CD4-positive, alpha-beta T cell treated with Interleukin-10 for 1 hour (primary cell): Measurements from ENCODE around the gene NOS3.

Experiments used
- DNase-seq: peaks from one replicate; pipeline ENCODE4 v3.0.0-alpha.2; 2020

Gene NOS3

DNA sequence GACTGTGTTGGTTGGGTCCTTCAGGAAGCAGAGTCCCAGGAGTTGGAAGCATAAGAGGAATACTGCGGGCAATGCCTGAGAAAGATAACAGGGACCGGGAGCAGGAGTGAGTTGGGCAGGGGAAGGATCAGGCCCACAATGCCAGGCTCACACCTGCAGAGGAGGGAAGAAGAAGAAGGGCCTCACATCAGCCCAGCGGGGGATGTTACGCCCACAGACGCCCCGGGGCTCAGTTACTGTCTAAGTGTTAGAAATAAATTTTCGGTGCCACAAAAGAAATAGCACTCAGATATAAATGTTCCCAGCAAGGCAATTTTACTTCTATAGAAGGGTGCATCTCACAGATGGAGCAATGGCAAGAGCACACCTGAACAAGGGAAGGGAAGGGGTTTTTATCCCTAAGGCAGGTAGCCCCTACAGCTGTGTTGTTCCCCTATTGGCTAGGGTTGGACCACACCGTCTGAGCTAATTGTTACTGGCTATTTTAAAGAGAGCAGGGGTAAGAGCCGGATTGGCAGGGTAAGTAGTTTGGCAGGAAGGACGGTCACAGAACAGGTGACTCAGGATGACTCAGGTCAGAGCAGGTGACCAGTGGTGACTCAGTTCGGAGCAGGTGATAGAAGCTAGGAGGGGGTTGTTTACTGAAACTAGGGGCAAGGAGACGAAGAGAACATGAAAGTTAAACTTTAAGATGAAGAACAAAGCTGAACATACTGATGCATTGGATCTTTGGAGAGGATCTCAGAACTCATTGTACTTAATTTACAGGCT lies at the start of gene NOS3:
Gene NOS3, plus strand, starts transcription at position 602 of the 771 bp plus-strand sequence. CDS start 2,787 bp downstream, outside the sequence.
- DNase-seq: no peak

DNA sequence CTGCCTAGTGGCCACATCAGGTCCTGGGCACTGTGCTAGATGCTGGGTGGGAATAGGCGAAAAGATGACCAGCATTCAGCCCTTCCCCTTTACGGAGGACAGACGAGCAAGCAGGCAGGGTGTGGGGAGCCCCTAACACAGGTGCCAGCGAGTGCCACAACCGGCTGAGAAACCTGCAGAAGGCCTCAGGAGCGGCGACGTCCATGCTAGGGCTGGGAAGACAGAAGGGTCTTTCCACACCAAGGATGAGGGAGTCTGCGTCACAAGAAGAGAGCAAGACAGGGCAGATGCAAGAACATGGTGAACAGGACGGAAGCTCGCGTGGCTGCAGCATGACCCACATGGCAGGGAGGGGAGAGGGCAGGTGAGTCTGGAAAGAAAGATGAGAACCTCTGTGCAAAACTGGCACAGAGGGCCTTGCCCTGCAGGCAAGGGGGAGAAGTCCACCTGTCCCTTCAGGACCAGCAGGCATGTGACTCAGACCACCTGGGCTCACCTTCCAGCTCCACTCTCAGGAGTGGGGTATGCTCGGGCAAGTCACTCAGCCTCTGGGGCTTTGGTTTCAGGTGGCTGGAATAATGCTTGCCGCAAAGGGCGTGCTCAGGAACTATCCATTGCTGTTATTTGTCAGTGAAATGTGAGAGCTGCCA lies 49.3 kb upstream of the NOS3 start:
- no peak for DNase-seq

DNA sequence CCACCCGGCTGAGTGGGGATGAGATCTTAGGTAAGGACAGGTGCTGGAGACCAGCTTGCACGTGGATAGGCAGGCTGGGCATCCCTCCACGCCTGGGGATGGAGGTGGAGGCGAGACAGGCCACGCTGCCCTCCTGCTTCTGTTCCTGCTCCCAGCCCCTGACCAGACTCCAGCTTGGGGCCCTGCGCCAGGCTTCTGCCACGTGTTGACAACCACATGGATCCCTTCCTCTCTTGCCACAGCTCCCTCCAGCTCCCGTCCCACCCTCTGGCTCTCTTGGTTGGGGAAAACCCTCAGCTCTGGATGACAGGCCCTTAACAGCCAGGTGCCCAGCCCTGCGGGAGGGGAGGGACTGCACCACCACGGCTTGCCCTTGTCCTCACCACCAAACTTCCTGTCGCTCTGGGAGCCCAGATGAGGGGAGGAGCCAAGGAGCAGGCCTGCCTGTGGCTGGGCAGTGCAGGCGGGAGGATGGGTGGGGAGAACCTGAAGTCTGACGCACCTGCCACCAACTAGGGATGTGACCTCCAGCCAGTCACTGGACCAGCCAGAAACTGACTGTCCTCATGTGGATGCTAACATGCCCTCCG lies 48.7 kb upstream of the NOS3 start:
- DNase-seq: peak; percentile 65

DNA sequence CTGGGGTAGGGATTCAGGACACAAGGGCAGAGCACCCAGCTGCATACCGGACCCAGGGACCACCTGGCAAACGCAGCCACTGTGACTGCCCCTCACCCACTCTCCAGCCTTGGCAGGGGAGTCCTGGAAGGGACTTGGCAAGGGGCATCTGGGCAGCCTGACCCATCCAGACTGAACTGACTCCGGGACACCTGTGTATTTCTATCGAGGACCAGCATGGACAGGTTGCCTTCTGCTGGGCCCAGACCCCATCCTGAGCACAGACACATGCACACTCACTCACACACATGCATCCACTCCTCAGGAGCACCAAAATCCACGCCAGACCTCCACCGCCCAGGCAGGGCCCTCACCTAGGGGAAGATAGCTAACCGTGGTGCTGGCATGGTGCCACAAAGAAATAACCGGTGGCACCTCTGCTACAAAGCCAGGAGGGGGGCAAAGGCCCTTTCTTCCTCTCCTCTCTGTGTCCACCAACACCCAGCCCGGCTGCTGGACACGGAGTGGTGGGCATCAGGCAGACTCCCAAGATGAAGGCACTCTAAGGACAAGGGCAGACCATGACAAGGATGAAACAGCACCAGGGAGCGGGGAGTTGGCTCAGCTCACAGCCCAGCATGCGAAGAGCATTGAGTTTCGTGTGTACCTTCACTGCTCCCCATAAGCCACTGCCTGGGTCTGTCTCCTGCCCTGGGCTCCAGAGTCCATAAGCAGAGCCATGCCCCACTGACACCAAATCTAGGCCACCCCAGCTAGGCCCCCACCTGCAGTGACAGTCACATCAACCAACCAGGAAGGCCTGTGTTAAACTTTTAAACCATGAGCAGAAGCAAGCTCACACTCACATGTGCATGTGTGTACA lies 48.0 kb upstream of the NOS3 start:
- no peak for DNase-seq

DNA sequence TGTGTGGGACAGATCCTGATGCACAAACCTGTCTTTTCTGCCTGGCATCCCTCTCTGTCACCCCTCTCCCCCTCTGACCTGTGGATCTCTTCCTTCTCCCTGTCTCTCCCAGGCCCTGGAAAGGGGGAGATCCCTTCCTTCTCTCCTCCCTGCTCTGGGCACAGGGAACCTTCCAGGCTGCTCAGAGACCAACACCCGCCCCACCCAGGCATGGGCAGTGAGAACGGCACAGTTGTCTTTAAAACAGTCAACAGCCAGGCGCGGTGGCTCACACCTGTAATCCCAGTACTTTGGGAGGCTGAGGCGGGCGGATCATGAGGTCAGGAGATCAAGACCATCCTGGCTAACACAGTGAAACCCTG lies 47.4 kb upstream of the NOS3 start:
- DNase-seq: no peak

DNA sequence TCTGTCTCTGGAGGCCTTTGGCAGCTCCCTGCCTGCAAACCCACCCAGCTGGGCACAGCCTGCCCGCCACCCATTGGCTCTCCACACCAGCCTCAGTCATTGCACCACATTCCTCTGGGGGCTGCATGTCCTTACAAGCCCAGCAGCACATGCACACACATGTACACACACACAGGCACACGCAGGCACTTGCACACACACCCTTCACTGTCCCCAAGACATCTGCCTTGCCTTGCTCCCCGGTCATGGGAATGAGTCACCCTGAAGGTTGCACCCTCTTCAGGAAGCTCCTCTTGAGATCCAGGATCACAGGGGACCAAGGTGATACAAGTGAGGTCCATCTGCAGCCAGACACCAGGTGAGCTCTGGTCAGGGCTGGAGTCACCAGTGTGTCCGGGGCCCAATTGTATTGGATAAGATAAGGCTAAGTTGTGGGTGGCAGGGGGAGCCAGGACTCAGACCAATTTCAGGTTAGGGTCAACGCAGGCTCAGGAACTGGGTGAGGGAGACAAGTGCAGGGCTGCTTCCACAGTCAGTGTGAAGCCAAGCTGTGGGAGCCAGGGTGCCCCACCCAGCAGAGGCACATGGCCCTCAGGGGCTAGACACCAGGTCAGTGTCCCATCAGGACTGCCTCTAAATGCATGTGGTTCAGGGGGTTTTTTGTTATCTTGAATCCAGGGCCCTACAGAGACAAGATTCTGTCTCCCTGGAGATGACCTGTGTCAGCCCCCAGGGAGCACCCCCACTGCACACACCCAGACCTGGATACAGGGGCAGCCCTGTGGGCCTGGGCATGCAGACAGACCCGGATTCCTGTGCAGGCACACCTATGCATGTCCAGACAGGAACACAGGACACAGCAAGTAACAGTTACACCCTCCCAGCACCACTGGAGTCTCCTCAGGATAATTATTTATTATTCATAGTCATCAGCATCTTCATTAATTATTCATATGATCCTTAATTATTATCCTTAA lies 46.5 kb upstream of the NOS3 start:
- DNase-seq: no peak

DNA sequence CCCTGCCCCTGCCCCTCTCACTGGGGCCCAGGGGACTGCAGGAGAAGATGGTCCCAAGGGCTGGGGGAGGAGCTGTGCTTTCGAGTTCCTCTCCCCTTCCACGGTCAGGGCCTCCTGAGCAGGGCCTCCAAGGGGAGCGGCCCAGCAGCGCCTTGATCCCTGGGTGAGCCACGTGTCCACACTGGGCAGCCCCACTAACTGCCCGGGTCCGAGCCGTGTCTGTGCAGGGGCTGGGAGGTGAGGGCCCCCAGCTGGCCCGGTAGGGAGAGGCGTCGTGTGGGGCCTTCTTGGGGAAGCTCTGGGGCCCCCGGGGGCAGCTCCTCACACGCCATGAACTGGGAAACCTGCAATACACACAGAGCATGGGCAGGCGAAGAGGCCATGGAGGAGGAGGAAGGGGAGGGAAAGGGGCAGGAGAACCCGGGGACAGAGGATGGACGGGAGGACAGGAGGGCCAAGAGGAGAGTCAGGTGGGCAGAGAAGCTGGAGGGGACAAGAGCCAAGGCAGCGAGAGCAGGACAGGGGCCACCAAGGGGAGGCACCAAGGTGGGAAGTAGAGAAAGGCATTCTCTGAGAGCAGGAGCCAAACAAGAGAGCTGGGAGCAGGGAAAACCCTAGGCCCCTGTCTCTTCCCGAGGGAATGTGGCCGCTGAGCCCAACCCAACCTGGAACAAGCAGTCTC lies 45.5 kb upstream of the NOS3 start:
- DNase-seq: no peak

DNA sequence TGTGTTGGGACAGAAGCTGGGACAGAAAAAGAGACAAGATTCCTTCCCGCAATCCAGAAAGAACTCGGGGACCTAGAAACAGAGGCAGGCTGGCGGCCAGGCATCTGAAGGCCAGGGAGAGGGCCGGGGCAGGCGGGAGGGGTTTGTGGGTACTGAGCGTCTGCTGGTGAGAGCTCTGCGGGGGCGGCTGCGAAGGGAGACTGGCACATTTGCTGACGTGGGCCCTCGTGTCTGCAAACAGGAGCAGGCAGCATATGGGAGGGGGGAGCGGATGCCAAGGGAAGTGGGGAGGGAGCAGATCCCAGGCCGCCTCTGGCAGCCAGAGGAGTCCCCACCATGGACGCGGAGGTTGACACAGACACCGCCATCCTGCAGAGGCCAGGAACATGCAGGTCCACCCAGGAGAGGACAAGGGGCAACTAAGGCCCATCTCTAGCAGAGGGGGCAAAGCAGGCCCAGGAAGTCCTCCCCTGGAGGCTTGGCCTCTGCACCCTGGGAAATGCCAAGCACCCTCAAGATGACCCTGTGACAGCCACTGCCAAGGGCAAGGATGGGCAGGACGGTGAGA lies 44.9 kb upstream of the NOS3 start:
- DNase-seq: no peak

DNA sequence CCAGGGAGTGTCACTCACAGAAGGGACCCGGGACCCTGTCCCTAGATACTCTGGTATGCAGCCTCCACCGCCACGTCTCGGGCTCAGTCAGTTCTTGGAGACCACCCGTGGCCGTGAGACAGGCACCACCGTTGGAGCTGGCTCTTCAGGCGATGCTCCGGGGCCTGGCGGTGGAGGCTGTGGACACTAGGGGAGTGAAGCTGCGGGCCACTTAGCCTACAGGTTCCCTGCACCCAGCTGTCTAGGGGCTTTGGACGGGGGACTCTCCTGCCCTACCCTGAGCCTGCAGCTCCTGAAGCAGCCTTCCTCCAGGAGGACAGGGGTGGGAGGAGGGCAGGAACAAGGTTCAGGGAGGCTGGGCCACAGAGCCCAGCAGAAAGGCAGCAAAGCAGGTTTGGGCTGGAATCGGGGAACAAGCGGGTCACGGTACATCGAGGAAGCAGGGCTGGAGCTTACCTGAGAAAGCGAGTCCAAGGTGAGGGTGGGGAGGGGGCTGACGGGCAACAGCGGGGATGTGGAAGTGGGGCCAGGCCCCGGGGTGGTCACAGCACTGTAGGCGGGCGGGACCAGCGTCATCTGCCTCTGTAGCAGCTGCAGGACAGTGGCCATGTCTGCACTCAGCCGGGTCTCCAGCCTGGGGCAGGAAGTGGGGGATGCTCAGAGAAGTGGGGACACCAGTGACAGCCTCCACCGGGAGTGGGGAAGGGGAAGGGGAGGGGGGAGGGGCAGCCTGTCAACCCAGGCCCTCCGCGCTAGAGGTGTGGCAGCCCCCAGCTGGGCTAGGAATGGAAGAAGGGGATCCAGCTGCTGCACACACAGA lies 44.2 kb upstream of the NOS3 start:
- no peak for DNase-seq

DNA sequence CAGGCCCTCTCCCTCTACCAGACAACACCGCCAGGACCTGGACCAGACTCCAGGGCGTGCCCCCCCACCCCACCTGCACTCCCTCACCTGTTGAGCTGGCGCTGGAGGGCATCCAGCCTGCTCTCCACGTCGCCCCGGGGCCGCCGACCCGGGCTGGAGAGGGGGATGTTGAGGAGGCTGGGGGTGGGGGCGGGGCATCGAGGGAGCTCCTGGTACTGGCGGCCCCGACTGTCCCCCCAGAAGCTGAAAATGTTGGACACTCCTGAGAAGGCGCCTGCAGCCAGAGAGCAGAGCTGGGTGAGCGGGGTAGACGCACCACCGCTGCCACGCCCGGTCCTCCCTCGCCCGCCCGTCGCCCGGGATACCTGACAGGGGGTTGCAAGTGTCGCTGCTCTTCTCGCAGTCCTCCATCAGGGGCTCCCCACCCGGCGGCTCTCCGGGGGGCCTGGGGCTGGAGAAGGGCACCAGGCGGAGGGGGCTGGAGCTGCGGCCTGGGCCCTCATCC lies 43.5 kb upstream of the NOS3 start:
- no peak for DNase-seq

DNA sequence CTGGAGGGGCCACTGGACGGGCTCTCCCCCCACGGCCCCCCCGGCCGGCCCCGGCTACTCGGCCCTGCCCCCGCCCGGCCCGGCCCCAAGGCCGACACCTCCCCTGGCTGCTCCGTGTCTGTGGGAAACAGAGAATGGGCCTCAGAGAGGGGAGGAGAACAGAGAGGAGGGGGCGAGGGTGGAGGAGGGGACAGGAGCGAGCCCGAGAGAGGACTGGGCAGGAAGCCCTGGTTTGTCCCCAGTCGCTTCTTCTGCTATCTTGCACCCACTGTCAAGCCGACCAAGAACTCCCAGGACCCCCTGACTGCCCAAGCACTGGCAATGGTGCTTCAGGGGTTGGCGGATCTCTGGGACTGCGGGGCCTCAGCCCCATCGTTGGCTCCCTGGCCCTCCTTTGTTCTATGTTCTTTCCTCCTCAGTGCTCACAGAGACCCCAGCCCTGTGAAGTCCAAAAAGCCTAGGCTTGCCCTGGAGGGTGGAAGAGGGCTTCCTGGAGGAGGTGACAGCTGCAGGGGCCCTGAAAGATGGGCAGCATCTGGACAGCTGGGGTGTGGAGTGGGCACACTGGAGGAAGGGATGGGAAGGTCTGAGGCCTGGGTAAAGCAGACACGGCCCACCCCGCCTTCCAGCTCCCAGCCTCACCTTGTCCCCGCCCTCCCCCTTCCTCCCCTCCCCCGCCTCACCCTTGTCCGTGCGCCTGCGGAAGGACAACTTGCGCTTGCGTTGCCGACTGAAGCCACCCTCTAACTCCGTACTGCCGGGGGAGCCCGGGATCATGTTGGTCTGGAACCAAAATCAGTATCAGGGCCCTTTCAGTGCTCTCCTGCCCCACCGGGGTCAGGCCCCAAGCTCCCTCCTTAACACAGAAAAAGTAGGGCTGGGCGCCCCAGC lies 42.8 kb upstream of the NOS3 start:
- no peak for DNase-seq

DNA sequence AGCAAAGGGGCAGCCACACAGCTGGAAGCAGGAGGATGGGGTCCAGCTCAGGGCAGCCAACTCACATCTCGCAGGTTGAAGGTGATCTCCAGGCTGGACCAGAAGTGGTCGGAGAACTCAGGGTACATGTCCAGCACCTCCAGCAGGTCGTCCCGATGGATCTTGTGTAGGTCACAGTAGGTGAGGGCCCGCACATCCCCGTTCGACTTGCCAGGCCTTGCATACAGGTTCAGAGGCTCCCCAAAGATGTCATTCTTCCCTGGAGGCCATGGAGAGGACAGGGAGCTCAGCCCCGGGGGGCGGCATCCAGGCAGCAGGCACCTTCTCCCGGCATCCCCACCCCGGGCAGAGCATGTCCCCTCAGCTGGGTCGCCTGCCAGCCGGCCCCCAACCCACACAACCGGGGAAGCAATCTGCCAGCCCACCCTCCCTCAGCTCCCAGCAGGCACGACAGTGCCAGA lies 42.0 kb upstream of the NOS3 start:
- no peak for DNase-seq

DNA sequence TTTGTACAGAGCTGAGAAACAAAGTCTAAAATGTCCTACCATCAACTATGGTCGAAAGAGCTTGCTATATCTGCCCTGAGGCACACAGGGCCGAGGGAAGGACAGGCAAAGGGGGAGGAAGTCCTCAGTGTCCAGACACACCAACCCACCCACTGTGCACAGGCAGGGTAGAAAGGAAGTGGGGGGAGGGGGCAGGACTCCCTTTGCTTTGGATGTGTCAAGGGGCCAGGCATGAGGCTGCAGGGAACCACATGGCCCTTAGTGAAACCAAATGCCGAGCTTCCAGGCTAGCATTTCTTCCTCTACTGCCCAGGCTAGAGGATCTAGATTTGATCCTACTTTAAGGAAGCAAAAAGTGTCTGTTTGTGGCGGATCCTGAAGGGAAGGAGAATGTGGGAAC lies 41.3 kb upstream of the NOS3 start:
- DNase-seq: no peak

DNA sequence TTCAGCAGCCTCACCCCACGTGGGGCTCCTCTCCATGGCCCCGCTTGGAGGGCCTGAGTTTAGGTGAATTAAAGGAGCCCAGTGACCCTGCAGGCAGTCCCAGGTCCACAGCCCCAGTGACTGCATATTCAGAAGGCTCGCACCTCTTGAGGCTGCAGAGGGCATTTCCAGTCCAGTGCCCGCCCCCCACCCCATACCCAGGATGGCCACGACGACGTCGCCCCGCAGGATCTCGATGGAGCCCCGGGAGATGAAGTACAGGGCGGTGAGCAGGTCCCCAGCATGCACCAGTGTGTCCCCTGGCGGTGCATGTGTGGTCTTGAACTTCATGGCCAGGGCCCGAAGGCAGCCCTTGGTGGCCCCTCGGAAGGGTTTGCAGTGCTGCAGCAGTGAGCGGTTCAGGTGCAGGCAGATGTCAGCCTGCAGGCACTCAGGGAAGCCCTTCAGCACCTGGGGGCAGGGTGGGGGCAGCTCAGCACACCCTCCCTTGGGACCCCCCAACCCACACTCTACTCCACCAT lies 40.8 kb upstream of the NOS3 start:
- no peak for DNase-seq

DNA sequence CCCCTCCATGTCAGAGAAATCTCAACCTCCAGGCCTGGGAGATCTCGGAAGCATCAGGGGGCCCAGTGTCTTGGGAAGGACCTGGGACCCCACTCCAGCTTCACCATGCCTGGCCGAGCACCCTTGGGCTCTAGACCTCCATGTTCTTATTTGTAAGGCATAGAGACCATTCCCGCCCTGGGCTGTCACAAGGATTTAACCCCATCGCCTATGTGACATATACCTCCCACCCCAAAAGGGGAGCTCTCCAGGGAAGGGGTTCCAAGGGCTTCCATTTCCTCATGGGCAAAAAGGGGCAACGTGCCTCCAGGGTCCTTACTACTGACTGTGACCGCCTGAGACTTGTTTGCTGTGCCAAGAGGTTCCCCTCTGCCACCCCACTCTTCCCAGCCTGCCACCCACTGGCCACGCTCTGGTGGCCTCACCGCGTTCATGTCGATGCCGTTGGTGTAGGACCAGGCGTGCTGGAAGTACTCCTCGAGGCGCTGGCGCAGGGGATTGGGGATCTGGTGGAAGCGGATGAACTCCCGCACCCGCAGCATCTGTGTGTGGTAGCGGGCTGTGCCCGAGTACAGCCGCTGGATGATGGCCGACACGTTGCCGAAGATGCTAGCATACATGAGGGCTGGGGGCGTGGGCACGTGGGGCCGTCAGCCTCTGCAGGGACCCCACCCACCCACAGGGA lies 40.2 kb upstream of the NOS3 start:
- DNase-seq: no peak

DNA sequence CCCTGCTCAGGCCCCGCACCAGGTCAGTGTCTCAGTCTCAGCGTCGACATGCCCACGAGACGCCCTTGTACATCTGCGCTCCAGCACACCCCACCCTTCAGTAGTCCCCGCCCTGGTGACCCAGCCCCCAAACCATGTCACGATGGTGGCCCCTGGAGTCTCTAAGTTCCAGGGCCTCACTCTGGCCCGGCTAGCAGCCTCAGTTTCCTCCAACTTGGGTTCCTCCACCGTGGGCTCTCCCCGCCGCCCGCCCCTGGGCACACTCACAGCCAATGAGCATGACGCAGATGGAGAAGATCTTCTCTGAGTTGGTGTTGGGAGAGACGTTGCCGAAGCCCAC lies 39.7 kb upstream of the NOS3 start:
- DNase-seq: no peak

DNA sequence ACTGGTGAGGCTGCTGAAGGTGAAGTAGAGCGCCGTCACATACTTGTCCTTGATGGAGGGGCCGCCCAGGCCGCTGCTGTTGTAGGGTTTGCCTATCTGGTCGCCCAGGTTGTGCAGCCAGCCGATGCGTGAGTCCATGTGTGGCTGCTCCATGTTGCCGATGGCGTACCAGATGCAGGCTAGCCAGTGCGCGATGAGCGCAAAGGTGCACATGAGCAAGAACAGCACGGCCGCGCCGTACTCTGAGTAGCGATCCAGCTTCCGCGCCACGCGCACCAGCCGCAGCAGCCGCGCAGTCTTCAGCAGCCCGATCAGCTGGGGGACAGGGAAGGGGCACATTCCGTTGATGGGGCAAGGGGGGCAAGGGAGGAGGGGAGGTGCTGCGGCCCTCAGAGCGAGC lies 39.3 kb upstream of the NOS3 start:
- no peak for DNase-seq
